Measurements from ENCODE around the gene UBTD1.
"Not testable (repeated sequence)": the region's sequence is repeated elsewhere in the genome, so short reads cannot be mapped to it uniquely, and the experiment has no call there.

Gene UBTD1

GRCh38 chr10:97475936-97476594 lies 22.7 kb upstream of the UBTD1 start:
- no peak for TF ChIP-seq CTCF (IDR thresholded peaks at IDR 0.05; ENCODE audit: insufficient read depth, low read length, poor library complexity, severe bottlenecking)
- TF ChIP-seq EZH2phosphoT487 (conservative IDR thresholded peaks at IDR 0.05; ENCODE audit: low read length): no peak
- no peak overlapping the region for H3K9ac ChIP-seq (ENCODE audit: low read length)
- H2AFZ ChIP-seq (ENCODE audit: low read depth, low read length, severe bottlenecking): no peak overlapping the region
- H3K9me2 ChIP-seq (replicated peaks; ENCODE audit: insufficient read depth, low read length): no peaks in the 10 kb centered on the region
- H3K79me2 ChIP-seq (ENCODE audit: insufficient read depth, low read length): no peaks in the 10 kb centered on the region
- H3F3A ChIP-seq (ENCODE audit: insufficient read depth): no peaks in the 10 kb centered on the region
- no peak overlapping the region for H3K4me2 ChIP-seq (ENCODE audit: low read depth, low read length, poor library complexity, severe bottlenecking)
- H3K9me3 ChIP-seq (ENCODE audit: insufficient read depth, low read length): no peaks in the 10 kb centered on the region
- H3K27ac ChIP-seq (ENCODE audit: low read depth, low read length): no peak overlapping the region
- no peak overlapping the region for H3K4me3 ChIP-seq (ENCODE audit: insufficient read depth, low read length, poor library complexity, severe bottlenecking)
- no peaks in the 10 kb centered on the region for H3K27me3 ChIP-seq (ENCODE audit: low read length)
- H4K20me1 ChIP-seq (ENCODE audit: low read depth, low read length): no peaks in the 10 kb centered on the region
- H3K36me3 ChIP-seq (ENCODE audit: low read length): peaks cover 20% of the 10 kb centered on the region; the same call in 1 of the 2 replicates

DNA sequence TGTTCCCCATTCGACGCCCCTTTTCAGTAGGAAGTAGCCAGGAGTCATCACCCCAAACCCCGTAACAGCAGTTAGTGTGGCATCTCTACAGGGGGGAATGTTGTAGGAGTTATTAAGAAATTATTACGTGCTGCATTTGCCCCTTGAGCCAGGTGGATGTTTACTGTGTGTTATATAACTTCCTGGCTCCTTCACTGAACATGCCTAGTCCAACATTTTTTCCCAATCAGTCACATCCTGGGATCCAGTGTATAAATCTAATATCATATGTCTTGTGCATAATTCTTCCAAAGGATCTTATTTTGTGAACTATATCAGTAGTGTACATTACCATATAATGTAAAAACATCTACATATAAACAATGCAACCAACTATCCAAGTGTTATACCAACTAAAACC lies 19.3 kb upstream of the UBTD1 start:
- H3K9me2 ChIP-seq (replicated peaks; ENCODE audit: insufficient read depth, low read length); H3K4me3 ChIP-seq (ENCODE audit: insufficient read depth, low read length, poor library complexity, severe bottlenecking); H3K27ac ChIP-seq (ENCODE audit: low read depth, low read length); H4K20me1 ChIP-seq (ENCODE audit: low read depth, low read length); H3K27me3 ChIP-seq (ENCODE audit: low read length); H3K9ac ChIP-seq (ENCODE audit: low read length); H3F3A ChIP-seq (ENCODE audit: insufficient read depth); H3K4me2 ChIP-seq (ENCODE audit: low read depth, low read length, poor library complexity, severe bottlenecking); H3K9me3 ChIP-seq (ENCODE audit: insufficient read depth, low read length); H2AFZ ChIP-seq (ENCODE audit: low read depth, low read length, severe bottlenecking): not testable (repeated sequence)
- Histone ChIP-seq H3K79me2 (ENCODE audit: insufficient read depth, low read length) (peaks cover 10% of the 10 kb centered on the region; the same call in 1 of the 2 replicates), H3K36me3 (ENCODE audit: low read length) (peaks cover 16% of the 10 kb centered on the region; the same call in 1 of the 2 replicates)

GRCh38 chr10:97479939-97480338 lies 18.8 kb upstream of the UBTD1 start:
- H4K20me1 ChIP-seq (ENCODE audit: low read depth, low read length): 0 out of 2 replicates have a peak, but pooled peaks cover 4% of the 10 kb centered on the region

More at GRCh38 chr10:97479939-97480338, 18.8 kb upstream of the UBTD1 start:
- no peaks in the 10 kb centered on the region for H3F3A ChIP-seq (ENCODE audit: insufficient read depth)
- H3K27ac ChIP-seq (ENCODE audit: low read depth, low read length): no peak overlapping the region
- no peak overlapping the region for H2AFZ ChIP-seq (ENCODE audit: low read depth, low read length, severe bottlenecking)
- peaks cover 11% of the 10 kb centered on the region; the same call in 1 of the 2 replicates for H3K36me3 ChIP-seq (ENCODE audit: low read length)
- no peak overlapping the region for H3K4me3 ChIP-seq (ENCODE audit: insufficient read depth, low read length, poor library complexity, severe bottlenecking)
- no peaks in the 10 kb centered on the region for H3K27me3 ChIP-seq (ENCODE audit: low read length)
- H3K9ac ChIP-seq (ENCODE audit: low read length): no peak overlapping the region
- H3K9me3 ChIP-seq (ENCODE audit: insufficient read depth, low read length): no peaks in the 10 kb centered on the region
- no peak overlapping the region for H3K4me2 ChIP-seq (ENCODE audit: low read depth, low read length, poor library complexity, severe bottlenecking)
- TF ChIP-seq EZH2phosphoT487 (conservative IDR thresholded peaks at IDR 0.05; ENCODE audit: low read length): no peak
- no peak for TF ChIP-seq CTCF (IDR thresholded peaks at IDR 0.05; ENCODE audit: insufficient read depth, low read length, poor library complexity, severe bottlenecking)
- peaks cover 10% of the 10 kb centered on the region; the same call in 1 of the 2 replicates for H3K79me2 ChIP-seq (ENCODE audit: insufficient read depth, low read length)
- no peaks in the 10 kb centered on the region for H3K9me2 ChIP-seq (replicated peaks; ENCODE audit: insufficient read depth, low read length)

Measured in SU-DHL-6 (cell line).